Inferior parietal cortex (tissue), 1 donor: Measurements from ENCODE around the gene COA7.
"Not testable (repeated sequence)": the region's sequence is repeated elsewhere in the genome, so short reads cannot be mapped to it uniquely, and the experiment has no call there.

Source experiments
- DNase-seq: peaks from one replicate; pipeline ENCODE4 v3.0.0-alpha.2; 2016; ENCODE audit errors: extremely low spot score

COA7 gene

GRCh38 chr1:52706136-52706670 is 8.1 kb upstream of the COA7 start:
- no peak for DNase-seq

DNA sequence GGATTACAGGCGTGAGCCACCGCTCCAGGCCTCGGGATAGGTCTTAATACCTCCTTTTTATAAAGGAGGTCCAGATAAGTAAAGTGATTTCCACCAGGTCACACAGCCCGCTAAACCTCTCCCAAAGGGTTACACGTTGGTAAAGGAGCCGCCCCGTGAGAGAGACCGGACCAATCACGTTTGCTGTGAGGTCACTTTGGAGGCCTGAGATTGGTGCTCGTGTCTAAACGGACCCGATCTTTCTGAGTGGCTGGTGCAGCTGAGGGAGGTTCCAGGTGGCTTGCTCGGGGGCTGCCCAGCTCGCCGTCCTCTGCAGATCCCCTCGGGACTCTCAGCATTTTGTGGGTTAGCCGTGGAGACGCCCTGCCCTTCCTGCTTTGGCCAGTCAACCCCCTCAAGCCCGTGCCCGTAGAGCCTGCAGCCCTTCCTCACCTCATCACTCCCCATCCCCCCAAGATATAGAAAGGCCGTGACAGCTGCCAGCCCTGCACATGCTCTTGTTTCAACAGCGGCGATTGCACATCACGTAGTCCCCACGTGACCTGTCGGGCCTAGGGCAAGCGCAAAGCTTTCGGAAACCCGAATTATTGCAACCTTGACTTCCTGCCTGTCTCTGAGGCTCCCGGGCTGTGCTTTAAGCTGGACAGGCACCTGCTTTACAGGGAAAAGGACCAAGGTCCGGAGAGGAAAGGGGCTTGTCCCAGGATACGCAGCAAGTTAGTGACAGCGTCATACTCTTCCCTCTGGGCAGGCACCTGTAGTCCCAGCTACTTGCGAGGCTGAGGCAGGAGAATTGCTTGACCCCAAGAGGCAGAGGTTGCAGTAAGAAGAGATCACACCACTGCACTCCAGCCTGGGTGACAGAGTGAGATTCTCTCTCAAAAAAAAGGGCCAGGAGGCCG is 5.0 kb upstream of the COA7 start:
- peak; percentile 97 for DNase-seq

DNA sequence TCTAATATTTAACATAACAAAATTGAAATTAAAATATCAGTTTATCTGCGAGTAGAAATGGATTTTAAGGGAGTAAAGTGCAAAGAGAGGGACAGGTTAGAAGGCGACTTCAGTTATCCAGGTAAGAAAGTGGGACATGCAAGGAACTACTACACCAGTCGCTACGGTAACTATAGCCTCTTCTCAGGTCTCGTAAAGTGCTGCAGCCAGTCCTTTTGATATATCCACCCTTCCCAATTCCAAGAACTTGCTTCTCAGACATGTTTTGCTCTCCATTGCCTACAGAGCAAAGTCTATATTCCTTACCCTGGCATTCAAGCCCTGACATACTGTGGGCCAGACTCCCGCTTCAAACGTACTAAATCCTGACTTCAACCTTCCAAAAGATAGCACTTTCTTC is 2.5 kb downstream of the COA7 start:
- no peak for DNase-seq

DNA sequence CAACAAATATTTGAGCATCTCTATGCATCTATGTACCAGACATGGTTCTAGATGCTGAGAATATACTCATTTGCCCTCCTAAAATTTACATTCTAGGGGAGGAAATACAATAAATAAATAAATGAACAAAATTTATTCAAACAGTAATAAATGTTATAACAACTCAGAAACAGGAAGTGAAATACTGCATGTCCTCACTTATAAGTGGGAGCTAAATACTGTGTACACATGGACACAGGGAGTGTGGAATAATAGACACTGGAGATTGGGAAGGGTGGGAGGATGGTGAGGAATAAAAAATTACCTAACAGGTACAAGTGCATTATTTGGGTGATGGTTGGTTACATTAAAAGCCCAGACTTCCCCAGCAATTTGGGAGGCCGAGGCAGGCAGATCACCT is 4.3 kb downstream of the COA7 start:
- no peak for DNase-seq

- DNase-seq: not testable (repeated sequence)
Observed at GRCh38 chr1:52693351-52693750, 4.8 kb downstream of the COA7 start.

GRCh38 chr1:52692697-52693096 is 5.5 kb downstream of the COA7 start:
- no peak for DNase-seq

GRCh38 chr1:52691821-52692220 is 6.3 kb downstream of the COA7 start:
- DNase-seq: no peak

- DNase-seq: no peak
Observed at GRCh38 chr1:52686830-52687229, 11.3 kb downstream of the COA7 start.

DNA sequence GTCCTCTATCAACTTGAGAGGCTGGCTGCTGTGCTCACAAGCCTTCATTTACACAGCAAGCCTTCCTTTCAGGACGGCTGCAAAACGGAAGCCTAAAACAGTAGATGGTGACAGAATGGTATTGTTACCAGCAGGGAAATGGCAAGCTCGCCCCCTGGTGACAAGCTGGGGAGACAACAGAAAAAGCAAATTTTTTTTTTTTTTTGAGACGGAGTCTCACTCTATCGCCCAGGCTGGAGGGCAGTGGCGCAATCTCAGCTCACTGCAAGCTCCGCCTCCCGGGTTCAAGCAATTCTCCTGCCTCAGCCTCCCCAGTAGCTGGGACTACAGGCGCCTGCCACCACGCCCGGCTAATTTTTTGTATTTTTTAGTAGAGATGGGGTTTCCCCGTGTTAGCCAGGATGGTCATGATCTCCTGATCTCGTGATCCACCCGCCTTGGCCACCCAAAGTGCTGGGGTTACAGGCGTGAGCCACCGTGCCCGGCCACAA is 11.8 kb downstream of the COA7 start:
- DNase-seq: peak; percentile 75

- DNase-seq: no peak
Observed at GRCh38 chr1:52684545-52684944, 13.6 kb downstream of the COA7 start.

GRCh38 chr1:52683367-52683940 is 14.7 kb downstream of the COA7 start:
- DNase-seq: no peak

GRCh38 chr1:52681136-52681535 is 17.0 kb downstream of the COA7 start:
- DNase-seq: no peak

- no peak for DNase-seq
Observed at GRCh38 chr1:52680353-52680752, 17.8 kb downstream of the COA7 start.

DNA sequence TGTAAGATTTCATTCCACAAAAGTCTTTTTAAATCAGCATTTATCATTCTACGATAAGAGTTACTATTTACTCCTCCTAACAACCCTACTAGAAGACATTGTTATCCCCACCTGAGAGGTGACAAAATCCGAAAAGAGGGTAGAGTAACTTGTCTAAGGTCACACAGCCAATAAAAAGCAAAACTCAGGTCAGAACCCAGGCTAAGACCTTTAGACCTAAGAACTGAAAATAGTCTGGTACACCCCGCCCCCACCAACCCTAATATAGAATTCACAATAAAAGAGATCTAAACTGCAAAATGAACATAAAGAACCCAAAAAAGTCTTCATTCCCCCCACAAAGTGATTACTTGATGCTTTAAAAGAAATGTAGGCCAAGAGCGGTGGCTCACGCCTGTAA is 18.6 kb downstream of the COA7 start:
- no peak for DNase-seq

DNA sequence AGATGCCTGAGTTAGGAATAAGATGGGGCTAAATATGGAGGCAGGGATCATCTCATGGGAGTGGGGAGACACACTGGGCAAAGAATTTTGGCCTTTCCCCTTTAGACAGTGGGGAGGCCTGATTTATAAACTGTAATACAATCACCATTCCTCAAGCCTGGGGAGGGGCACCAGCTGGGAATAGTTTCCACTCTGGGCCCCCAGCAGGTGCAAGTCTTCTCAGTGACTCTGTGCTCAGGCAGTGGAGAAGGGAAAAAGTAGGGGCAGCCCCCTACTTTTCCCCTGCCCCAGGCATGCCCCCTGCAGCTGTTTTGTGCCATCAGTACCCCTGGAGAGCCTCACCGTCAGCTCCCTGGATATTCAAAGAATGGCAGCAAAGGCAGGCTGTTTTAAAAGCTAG is 19.1 kb downstream of the COA7 start:
- DNase-seq: no peak

DNA sequence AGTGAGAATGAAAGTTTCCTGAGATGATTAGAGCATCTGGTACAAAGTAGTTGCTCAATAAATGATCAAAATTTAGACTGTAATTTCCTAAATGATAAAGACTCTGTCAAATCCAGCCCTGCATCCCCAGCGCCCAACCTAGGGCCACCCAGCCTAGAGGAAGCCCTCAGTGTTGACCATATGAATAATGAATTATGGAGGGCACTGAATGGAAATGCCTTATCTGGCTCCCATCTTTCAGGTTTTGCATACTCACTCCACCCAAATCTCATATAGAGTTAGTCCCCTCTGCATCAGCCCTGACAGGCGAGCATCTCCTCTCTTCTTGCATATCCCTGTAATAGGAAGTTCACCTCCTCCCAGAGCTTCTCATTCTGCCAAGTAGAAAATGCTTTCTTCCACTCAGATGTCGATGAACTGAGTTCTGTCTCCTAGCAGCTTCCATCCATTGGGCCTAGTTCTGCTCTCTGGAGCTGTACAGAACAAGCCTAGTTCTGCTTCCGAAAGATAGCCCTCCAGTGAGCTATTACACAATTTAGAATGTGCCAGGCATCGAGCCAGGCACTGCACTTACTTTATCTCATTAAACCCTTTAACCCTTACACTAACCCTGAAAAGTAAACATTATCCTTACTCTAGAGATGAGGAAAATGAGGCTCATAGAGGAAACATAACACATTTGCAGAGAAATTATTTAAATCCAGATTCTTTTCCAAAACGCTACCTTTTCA is 20.9 kb downstream of the COA7 start:
- DNase-seq: no peak

GRCh38 chr1:52676249-52676903 is 21.8 kb downstream of the COA7 start:
- DNase-seq: no peak

DNA sequence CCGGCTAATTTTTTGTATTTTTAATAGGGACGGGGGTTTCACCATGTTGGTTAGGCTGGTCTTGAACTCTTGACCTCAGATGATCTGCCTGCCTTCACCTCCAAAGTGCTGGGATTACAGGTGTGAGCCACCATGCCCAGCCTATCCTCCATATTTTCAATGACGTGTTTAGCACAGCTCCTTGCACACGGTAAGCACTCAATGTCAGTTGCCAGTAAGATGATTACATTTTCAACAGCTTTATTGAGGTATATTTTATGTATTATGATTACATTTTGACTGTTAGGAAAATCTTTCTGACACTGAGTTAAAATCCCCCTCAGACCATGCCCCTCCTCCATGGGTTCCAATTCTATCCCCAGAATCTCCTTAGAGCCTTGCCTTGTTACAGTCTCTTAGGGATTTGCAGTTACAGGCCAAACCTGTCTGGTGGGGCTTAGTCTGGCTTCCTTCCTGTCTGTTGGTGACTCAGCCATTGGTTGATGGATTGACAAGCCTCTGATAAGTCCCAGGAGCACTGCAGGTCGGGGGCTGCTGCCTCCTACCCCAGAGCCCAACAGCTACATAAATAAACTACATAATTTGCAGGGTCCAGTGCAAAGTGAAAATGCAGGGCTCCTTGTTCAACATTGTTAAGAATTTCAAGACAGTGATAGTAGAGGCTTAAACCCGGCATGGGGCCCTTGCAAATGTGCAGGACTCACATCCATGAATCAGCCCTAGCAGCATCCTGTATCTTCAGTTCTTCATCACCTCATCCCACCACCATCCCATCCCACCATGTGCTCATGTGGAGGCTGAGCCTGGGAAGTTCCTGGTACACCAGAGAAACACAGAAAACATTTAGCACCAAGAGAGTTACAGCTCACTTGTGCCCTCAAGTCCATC is 23.4 kb downstream of the COA7 start:
- DNase-seq: no peak

DNA sequence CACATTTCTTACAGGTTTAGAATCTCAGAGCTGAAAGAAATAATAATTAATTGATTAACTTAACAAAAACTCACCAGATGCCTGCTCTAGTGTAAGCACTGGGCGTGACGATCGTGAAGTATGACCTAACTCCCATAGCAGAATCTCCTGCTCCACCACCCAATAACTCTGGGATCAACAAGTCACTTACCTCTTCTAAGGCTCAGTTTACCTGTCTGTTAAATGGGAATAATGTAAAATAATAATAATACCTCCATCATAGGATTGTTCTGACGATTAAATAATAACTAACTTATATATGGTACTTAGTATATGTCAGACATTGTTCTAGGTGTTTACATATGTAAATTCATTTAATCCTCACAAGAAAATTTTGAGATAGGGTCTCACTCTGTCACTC is 24.6 kb downstream of the COA7 start:
- DNase-seq: no peak

GRCh38 chr1:52672946-52673345 is 25.2 kb downstream of the COA7 start:
- DNase-seq: no peak

GRCh38 chr1:52670604-52671003 is 27.5 kb downstream of the COA7 start:
- no peak for DNase-seq
